Measurements from ENCODE around the gene ZNF560. TPM values are rescaled to one million over a fixed set of nuclear protein-coding genes. Genes with fewer than 3 reads are reported as not detected.

The ZNF560 gene
- total and polyA plus RNA-seq, 2 donors (not counting 1 experiment from before 2014, with no cell fraction given), result 0.61 to 7.3 TPM

- Histone ChIP-seq H3K9me3 (ENCODE audit: control insufficient read depth, insufficient read depth, low read depth, low read length) (peaks cover 1% of the 10 kb centered on the region), H2AFZ (ENCODE audit: low read length) (peak within 1 kb of the TSS; percentile 94), H3K36me3 (ENCODE audit: control insufficient read depth, insufficient read depth, low read length) (peaks cover 8% of the 10 kb centered on the region), H3K27ac (ENCODE audit: insufficient read depth, low read length) (peak within 1 kb of the TSS; percentile 95), H3K79me2 (ENCODE audit: control insufficient read depth, insufficient read depth, low read length) (peaks cover 9% of the 10 kb centered on the region), H3K4me2 (ENCODE audit: extremely low read depth, insufficient read depth, low read length) (peak within 1 kb of the TSS; percentile 83), H3K4me3 (replicated peaks in 1 of 4; ENCODE audit: control extremely low read depth in 1 of 4, insufficient read depth in 1 of 4, low read depth in 3 of 4, low read length in 4 of 4) (peak within 1 kb of the TSS; percentile 92 to 98 (median 96)), H3K27me3 (ENCODE audit: control insufficient read depth, insufficient read depth, low read length) (no peaks in the 10 kb centered on the region), H4K20me1 (ENCODE audit: control insufficient read depth, extremely low read depth, insufficient read depth, low read length) (no peaks in the 10 kb centered on the region), H3K4me1 (ENCODE audit: control insufficient read depth, extremely low read depth, insufficient read depth, low read length) (no peaks in the 10 kb centered on the region), H3K9ac (ENCODE audit: insufficient read depth, low read length) (peak within 1 kb of the TSS; percentile 97)
- TF ChIP-seq EZH2 (IDR thresholded peaks at IDR 0.05; ENCODE audit: low read length, missing control alignments) (no peak), CTCF (conservative IDR thresholded peaks at IDR 0.05 in 1 of 2, IDR thresholded peaks at IDR 0.05 in 1 of 2; ENCODE audit: low read depth in 1 of 2, low read length in 2 of 2) (no peak)
- DNase-seq (ENCODE audit: low read depth in 2 of 2), result peak; percentile 92 to 94
Observed at GRCh38 chr19:9538183-9539058, 40.0 kb upstream of the ZNF560 start, which contains the start of gene ZNF426. Gene ZNF426 (minus strand): TSS chr19:9538645. CDS start chr19:9536232, 2,413 bp downstream.

- no peak overlapping the region for H2AFZ ChIP-seq (ENCODE audit: low read length)
- H3K79me2 ChIP-seq (ENCODE audit: control insufficient read depth, insufficient read depth, low read length), result peaks cover 9% of the 10 kb centered on the region
- H3K4me2 ChIP-seq (ENCODE audit: extremely low read depth, insufficient read depth, low read length), result no peak overlapping the region
- no peak overlapping the region for H3K27ac ChIP-seq (ENCODE audit: insufficient read depth, low read length)
- no peak for TF ChIP-seq CTCF (conservative IDR thresholded peaks at IDR 0.05 in 1 of 2, IDR thresholded peaks at IDR 0.05 in 1 of 2; ENCODE audit: low read depth in 1 of 2, low read length in 2 of 2)
- no peak for TF ChIP-seq EZH2 (IDR thresholded peaks at IDR 0.05; ENCODE audit: low read length, missing control alignments)
- H3K36me3 ChIP-seq (ENCODE audit: control insufficient read depth, insufficient read depth, low read length), result peaks cover 15% of the 10 kb centered on the region
- no peak overlapping the region for H3K9ac ChIP-seq (ENCODE audit: insufficient read depth, low read length)
- no peaks in the 10 kb centered on the region for H3K27me3 ChIP-seq (ENCODE audit: control insufficient read depth, insufficient read depth, low read length)
- no peaks in the 10 kb centered on the region for H4K20me1 ChIP-seq (ENCODE audit: control insufficient read depth, extremely low read depth, insufficient read depth, low read length)
- no peak for DNase-seq (ENCODE audit: low read depth in 2 of 2)
- no peak overlapping the region for H3K4me3 ChIP-seq (replicated peaks in 1 of 4; ENCODE audit: control extremely low read depth in 1 of 4, insufficient read depth in 1 of 4, low read depth in 3 of 4, low read length in 4 of 4)
- H3K4me1 ChIP-seq (ENCODE audit: control insufficient read depth, extremely low read depth, insufficient read depth, low read length), result no peaks in the 10 kb centered on the region
- peaks cover 3% of the 10 kb centered on the region for H3K9me3 ChIP-seq (ENCODE audit: control insufficient read depth, insufficient read depth, low read depth, low read length)
Observed at GRCh38 chr19:9535934-9536333, 37.5 kb upstream of the ZNF560 start.

- peak in 1 of 2 donors; percentile 37 for DNase-seq (ENCODE audit: low read depth in 2 of 2)
- Histone ChIP-seq H3K4me3 (replicated peaks in 1 of 4; ENCODE audit: control extremely low read depth in 1 of 4, insufficient read depth in 1 of 4, low read depth in 3 of 4, low read length in 4 of 4) (no peak overlapping the region), H4K20me1 (ENCODE audit: control insufficient read depth, extremely low read depth, insufficient read depth, low read length) (no peaks in the 10 kb centered on the region), H3K9me3 (ENCODE audit: control insufficient read depth, insufficient read depth, low read depth, low read length) (peaks cover 24% of the 10 kb centered on the region), H3K79me2 (ENCODE audit: control insufficient read depth, insufficient read depth, low read length) (no peaks in the 10 kb centered on the region), H3K27ac (ENCODE audit: insufficient read depth, low read length) (no peak overlapping the region), H2AFZ (ENCODE audit: low read length) (no peak overlapping the region), H3K27me3 (ENCODE audit: control insufficient read depth, insufficient read depth, low read length) (no peaks in the 10 kb centered on the region), H3K4me2 (ENCODE audit: extremely low read depth, insufficient read depth, low read length) (no peak overlapping the region), H3K4me1 (ENCODE audit: control insufficient read depth, extremely low read depth, insufficient read depth, low read length) (no peaks in the 10 kb centered on the region), H3K9ac (ENCODE audit: insufficient read depth, low read length) (no peak overlapping the region), H3K36me3 (ENCODE audit: control insufficient read depth, insufficient read depth, low read length) (peaks cover 33% of the 10 kb centered on the region)
- TF ChIP-seq EZH2 (IDR thresholded peaks at IDR 0.05; ENCODE audit: low read length, missing control alignments), result no peak
- TF ChIP-seq CTCF (conservative IDR thresholded peaks at IDR 0.05 in 1 of 2, IDR thresholded peaks at IDR 0.05 in 1 of 2; ENCODE audit: low read depth in 1 of 2, low read length in 2 of 2), result no peak
Observed at GRCh38 chr19:9531933-9532332, 33.5 kb upstream of the ZNF560 start.
